Activated CD4-positive, alpha-beta T cell treated with anti-CD3 and anti-CD28 coated beads for 1 hour (primary cell): ENCODE measurements around the gene PLPPR1.
"Not testable (repeated sequence)": the region's sequence is repeated elsewhere in the genome, so short reads cannot be mapped to it uniquely, and the experiment has no call there.

ENCODE experiments used
- DNase-seq: peaks from one replicate; pipeline ENCODE4 v3.0.0-alpha.2; 2020

The PLPPR1 gene

DNA sequence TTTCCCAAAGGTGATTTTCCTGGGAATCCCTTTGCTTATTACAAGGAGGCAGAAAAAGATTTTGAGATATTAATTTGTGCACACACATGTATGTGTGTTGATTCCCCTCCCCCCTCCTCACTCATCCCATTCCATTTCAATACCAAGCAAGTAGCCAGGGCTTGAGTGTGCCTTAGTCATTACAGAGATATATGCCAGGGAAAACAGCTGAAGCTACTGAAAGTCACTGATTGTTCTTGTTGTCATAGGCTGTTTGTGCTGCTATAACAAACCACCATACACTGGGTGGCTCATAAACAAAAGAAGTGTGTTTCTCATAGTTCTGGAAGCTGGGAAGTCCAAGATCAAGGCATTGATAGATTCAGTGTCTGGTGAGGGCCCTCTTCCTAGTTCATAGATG is 197.6 kb downstream of the PLPPR1 start:
- no peak for DNase-seq

DNA sequence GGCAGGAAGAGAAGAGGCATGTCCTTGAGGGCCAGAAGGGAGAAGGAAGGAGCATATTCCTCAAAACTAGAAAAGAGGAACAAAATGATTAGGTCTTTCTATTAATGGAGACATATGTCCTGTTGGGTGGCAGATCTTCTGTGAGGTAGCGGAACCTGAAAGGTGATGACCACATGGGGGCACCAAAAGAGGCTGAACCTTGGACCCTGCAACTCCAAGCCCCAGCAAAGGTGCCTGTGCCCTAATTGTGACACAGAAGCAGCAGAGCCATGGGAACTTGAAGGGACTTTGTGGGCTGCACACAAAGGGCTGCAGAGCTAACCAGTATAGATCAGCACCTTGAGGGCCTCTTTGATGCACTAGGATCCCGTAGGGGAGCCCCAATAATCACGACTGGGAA is 198.3 kb downstream of the PLPPR1 start:
- DNase-seq, result no peak

DNA sequence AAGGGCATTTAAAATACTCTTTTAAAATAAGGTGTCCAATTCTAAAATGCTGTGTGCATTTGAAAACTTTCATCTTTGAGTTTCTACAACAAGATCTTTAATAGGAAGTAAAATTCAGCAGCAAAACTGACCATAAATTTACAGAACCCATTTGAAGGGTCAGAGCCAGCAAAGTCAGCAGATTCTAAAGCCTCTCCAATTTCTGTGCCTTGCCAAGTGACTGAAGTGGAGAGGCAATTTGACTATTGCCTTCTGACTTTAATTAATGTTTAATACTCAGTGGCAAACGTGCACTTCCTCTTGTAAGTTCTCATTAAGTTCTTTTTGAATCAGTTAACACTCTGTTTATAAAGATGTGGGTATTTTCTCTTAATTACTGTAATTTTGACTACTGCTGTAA is 201.1 kb downstream of the PLPPR1 start:
- DNase-seq, result no peak

DNA sequence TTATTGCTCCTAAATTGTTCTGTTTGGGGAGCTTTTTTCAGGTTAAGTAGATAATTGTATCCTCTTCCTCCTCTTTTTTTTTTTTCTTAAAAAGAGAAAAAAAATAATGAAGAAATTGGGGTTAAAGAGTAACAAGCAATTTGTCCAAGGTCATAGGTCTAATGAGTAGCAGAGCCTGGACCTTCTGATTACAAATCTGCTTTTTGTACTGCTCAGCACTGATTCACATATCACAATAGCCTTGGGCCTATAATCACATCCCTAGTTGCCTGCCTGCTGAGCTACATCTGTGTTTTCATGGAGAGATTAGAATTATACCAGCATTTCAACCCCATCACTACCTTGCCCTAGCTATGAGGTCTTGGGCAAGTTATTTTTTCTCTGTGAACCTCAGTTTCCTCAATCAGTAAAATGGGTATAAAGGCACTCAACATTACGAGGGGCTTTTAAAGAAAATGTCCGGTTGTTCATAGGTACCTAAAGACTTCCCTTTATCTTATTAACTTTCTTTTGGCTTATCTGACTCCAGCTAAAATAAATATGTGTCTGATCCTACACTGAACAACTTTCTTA is 204.0 kb downstream of the PLPPR1 start:
- DNase-seq, result no peak

DNA sequence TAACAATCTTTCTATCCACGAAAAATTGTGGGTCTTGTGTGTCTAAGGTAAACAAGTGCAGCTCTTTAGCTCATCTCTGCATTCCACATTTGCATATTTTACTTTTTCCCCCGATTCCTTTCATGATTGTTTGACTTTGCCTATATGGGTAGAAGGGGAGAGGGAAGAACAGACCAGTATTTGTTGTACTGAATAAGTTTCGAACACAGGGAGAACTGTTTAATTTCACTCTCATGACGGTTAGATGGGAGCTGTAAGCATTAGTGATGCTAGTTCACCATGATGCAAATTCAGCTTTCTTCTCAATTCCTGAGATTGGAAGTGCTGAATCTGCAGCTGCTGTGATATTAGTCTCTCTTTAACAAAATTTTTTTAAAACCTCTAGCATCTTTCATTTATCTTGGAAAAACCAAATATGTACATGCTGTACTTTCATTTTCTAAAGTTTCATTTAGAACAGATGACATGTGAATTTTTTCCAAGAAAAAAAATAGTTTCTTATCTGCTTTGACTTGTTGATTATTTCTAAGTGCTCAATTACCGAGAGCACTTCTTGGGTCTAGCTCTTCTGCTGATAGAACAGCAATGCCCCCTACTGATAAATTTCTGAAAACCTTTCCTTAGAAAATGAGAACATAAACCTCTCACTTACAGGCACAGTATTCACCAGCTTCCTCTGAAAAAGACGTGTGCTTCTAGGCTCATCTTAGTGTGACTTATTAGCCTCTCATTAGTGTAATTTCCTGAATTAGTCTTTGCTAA is 206.8 kb downstream of the PLPPR1 start:
- DNase-seq, result no peak

DNA sequence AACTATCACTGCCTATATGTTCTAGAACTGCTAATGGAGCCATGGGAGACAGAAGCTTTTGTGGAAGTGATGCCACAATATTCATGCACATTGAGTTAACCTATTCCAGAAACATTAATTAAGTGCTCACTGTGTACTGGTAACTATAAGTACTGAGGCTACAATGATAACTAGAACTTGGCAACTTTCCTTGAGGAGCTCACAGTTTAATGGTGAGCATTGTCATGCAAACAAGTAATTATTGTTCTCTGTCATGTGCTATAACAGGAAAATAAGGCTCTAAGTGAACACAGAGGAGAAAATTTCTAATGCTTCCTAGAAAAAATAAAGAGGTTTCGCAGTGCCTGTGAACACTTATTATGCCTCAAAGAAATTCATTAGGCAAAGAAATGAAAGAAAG is 214.1 kb downstream of the PLPPR1 start:
- DNase-seq, result no peak

DNA sequence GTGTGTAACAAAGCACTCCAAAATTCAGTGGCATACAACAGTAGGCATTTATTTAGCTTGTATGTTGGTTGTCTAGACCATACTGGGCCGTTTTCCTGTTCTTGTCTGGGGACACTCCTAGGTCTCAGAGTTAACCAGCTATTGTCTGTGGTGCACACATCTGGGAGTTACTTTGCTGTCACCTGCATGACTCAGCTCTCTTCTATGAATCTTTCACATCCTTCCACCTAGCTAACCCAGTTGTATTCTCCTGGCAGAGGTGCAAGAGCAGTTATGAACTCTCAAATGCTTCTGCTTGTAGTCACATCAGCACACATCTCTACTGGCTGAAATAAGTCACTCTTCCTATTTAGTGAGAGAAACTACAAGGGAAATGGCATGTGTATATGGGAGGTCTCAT is 218.2 kb downstream of the PLPPR1 start:
- no peak for DNase-seq

DNA sequence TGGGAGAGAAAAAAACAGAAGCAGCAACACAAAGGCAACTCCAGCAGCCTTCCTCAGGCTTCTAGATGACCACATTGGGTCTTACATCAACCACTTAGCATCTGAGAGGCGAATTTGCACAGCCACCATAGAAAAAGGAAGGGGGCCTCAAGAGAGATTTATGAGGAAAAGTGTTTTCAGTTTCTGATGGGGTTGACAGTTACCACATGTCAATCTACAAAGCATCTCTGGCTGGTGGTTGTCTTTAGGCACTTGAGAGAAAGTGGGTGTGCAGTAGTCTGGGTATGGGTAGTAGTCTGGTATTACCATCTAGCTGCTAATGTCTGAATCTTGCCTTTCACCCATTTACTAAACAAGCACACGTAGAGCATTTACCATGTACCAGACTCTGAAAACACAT is 218.8 kb downstream of the PLPPR1 start:
- no peak for DNase-seq

DNA sequence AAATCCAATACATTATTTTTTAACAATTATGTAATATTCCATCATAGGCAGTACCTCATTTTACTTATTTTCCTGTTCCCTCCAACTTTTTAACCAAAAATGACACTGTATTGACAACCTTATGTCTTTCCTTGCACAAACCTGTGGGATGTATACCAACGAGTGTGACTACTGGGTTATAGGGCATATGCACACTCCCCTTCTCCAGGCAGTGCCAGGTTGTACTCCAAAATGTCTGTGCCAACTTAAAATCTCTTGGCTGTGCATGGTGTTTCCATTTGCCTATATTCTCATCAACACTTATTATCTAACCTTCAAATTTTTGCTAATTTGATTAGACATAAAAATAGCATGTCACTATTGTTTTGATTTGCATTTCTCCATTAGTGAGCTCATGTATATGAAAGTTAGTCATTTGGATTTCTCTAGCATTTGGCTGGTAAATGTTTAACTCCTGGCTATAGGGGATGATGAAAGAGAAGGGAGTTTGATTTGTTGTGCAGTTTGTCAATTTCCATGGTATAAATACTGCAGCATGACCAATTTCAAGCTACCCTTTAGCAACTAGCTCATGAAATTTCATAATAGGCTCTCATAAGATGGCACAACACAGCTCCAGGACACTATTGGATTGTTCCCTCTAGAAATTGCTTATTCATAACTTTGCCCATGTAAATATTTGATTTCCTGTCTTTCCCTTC is 226.4 kb downstream of the PLPPR1 start:
- no peak for DNase-seq

DNA sequence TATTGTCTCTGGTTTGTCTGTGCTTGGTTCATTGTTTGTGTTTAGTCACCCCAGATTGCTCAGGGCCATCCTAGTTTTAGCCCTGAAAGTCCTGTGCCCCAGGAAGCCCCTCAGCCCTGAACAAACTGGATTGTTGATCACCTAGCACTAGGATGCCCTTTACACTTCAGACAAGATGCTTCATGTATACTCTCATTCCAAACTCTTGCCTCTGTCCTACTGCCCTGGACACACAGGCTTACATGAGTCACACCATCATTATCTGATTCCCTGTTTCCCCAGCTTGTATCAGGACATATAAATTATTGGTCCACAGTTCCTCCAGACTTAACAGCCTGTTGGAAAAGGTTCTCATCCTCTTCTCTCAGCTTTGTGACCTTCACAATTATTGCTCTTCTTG is 236.2 kb downstream of the PLPPR1 start:
- DNase-seq, result no peak

DNA sequence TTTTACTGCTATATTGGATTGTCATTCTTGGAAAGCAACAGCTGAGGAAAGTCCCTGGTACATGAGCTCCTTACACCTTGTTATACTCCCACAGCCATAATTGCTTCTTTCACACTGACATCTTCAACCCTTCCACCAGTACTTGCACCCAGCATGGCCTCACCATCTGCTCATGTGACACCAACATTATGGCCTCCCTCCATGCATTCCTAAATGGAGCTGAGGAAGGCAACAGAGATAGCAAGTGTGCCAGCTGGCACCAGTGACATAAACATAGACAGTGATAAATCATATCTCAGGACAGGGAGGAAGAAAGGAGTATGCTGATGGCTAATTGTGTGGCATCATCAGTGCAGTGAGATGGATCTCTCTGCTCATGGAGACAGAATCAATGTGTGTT is 236.7 kb downstream of the PLPPR1 start:
- DNase-seq, result no peak

DNA sequence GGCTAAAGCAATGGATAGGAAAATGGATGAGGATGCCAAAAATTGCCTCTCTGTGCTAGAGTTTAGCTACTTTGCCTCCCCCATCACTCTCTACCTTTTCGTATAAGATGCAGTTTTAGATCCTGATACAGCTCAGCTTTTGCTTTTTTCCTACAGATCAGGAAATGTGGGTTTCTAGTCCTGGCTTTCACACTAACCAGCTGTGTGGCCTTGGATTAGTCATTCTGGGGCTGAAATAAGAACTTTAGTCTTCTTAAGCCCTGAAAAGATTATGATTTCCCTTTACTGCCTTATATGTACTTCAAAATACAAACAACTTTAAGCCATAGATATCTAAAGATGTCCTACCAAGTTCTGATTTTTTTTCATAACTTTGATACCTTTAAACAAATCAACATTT is 239.9 kb downstream of the PLPPR1 start:
- no peak for DNase-seq

DNA sequence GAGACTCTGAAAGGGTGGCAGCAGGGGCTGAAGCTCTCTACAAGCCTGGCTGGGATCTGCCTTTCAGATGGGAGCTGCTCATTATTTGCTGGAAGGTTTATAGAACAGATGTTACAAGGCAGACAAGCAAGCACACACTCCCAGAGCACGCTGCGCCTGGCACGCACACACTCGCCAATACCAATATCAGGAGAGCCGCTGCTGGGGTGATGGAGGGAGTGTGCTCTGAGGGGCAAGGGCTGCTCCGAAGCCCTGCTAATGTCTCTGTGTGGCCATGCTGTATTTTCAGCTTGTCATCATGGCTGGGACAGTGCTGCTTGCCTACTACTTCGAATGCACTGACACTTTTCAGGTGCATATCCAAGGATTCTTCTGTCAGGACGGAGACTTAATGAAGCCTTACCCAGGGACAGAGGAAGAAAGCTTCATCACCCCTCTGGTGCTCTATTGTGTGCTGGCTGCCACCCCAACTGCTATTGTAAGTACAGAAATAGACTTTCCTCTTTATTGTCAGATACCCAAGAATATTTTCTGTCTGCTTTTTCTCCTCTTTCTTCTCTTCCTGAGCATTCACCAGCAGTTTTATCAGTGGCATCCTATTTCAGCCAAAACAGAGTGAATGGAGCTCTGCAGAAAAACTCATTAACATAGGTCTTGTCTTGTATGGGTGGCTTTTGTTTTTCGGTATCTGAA is 241.2 kb downstream of the PLPPR1 start:
- no peak for DNase-seq

DNA sequence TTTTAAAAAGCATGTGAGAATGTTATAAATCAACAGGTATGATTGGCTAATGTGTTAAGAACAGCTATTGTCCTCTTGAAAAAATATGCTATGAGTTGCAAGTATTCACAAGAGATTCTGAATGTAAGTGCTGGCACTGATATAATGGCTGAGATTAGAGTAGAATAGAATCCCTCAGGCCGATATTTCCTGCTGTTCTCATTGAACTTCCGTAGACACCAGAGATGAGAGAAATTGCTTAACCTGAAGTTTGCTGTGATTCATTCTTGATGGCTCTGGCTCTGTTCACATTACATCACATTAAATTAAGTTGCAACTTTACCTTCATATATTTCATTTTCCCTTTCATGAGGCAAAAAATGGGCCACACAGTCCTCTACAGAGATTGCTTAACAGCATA is 241.8 kb downstream of the PLPPR1 start:
- DNase-seq, result no peak

DNA sequence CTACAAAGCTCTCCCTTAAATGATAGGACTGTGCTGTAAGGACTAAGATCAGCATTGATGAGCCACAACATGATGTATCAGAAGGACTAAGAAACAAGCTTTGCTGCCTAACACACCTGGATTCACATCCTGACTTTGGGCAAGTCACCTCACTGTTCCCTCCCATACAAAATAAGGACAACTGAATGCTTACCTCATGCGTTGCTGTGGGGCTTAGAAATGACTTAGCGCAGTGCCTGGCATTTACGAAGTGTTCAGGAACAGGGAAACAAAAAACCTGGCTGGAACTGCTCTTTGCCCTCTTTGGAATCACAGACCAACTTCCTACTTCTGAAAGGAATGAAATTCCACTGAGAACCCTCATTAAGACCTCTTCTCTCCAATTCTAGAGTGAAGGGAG is 242.6 kb downstream of the PLPPR1 start:
- no peak for DNase-seq

DNA sequence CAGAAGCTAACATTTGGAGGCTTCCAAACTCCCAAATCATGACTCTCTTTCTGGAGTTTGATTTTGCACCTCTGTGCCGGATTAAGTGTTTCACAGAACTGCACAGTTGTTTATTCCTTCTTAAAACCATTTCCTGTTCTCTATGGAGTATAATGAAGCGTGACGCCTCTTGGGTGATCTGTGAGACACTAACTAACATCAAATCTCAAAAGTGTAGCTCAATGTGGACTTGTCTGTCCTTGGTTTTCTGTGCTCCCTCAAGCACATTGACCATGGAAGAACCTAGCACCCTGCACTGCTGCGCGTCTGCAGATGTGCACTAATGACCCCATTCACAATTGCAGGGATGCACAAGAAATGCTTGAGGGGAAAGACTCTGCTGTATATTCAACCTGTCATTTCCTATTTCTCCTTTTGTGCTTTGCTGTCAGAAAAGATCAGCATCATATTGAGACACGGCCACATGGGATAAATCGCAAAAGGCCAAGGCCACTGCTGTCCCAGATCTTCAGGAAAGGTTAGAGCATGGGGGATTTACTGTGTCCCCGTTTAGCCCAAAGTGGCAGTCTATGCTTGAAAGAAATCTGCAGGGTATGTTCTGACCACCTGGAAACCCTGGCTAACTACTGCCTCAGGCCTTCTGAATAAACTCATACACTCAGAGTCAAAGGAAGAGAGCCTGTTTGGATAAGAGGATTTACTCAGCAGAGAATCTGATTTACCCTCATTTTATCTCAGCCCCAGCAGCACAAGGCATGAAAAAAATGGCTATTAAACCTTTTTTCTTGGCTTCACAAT is 246.6 kb downstream of the PLPPR1 start:
- no peak for DNase-seq

DNA sequence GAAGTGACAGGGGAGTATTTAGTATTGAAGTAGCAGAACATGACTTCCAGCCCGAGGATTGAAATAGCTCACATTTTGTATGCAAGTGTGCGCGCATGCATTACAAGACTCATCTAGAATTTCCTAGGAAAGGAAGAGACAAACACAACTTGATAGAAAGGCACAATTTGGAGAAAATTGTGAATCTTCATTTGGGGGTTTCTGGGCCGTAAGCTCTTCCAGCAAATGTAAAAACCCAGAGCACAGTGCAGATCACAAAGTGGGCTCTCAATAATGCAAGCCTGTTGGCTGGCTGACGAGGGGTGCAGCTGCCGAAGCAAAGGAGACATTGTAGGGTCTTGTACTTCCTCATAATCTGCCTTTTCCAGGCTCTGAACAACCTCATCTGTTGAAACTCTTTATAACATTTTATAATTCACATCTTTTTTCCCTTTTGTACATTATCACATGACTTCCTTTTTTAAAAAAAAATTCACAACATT is 247.3 kb downstream of the PLPPR1 start:
- DNase-seq, result no peak

DNA sequence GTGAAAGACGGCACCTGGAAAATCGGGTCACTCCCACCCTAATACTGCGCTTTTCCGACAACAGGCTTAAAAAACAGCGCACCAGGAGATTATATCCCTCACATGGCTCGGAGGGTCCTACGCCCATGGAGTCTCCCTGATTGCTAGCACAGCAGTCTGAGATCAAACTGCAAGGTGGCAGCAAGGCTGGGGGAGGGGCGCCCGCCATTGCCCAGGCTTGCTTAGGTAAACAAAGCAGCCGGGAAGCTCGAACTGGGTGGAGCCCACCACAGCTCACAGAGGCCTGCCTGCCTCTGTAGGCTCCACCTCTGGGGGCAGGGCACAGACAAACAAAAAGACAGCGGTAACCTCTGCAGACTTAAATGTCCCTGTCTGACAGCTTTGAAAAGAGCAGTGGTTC is 262.5 kb downstream of the PLPPR1 start:
- DNase-seq, result not testable (repeated sequence)

DNA sequence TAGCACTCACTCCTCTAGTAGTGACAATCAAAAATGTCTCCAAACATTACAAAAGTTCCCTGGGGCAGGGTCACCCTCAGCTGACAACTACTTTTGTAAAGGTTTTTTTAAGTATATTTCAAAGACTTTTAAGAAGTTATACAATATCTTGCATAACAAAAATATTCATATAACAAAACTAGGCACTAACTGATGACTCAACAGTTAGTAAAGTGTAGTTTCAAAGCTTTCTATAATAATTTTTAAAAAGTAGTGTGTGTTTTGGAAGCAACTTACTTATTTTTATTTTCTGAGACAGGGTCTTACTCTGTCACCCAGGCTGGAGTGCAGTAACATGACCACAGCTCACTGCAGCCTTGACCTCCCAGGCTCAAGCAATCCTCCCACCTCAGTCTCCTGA is 271.4 kb downstream of the PLPPR1 start:
- no peak for DNase-seq

DNA sequence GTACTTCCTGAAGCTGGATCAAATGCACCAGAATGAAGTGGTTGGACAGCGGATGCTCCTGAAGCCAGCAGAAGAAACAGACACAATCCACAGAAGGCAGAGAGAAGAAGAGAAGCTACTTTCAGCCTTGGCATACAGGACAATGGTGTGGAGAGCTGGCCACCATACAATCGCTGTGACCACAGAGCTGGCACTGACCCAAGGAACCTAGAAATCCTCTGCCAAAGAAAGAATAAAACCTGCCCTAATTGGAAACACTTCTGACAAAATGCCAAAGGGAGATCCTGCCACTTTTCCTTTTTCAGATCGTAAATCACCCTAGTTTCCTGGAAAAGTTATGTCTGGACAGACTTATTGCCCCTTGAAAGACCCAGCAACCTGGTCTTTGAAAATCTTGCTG is 278.5 kb downstream of the PLPPR1 start:
- DNase-seq, result no peak

DNA sequence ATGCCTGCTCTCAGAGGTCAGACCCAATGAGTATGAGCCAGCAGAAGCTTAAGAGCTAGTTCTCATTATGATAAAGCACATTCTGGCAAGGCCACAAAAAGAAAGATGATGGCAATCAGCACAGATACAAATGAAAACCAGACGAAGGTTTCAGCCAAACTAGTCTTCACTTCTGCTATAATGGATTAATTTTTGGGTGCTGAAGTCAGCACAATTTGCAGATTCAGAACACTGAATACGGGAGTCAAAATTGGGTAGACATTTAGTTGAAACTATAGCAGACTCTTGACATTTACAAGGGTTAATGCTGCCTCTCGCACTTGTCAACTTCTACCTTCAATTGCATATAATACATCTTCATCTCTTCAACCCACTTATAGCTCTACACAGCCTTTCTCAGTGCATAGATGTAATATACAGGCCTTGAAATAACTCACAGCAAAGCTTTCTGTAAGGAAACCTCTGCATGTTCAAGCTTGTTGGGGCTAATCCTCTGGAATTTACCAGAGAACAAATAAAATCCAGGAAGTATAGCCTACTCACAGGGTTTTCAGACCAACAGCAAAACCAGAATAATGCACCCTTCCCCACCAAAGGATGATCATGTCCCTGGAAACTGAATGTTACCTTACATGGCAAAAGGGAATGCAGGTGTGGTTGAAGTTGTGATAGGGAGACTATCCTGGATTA is 279.1 kb downstream of the PLPPR1 start:
- no peak for DNase-seq

DNA sequence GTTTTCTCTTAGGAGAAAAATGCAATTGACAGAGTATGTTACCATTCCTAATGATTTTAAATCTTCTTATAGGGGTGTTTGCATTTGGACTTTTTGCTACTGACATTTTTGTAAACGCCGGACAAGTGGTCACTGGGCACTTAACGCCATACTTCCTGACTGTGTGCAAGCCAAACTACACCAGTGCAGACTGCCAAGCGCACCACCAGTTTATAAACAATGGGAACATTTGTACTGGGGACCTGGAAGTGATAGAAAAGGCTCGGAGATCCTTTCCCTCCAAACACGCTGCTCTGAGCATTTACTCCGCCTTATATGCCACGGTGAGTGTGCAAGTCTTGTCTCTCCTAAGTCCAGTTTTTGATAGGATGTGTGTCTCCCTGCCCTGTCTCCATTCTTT is 280.6 kb downstream of the PLPPR1 start:
- DNase-seq, result no peak
